HG03139 (cell line): ENCODE data around the gene ATP5PF.
"Not testable (repeated sequence)": the region's sequence is repeated elsewhere in the genome, so short reads cannot be mapped to it uniquely, and the experiment has no call there.

ENCODE experiments used
- ATAC-seq: cut with Tn5 transposase; IDR thresholded peaks from one replicate; pipeline ENCODE4 v1.9.1; 2021; ENCODE audit not compliant: unreplicated experiment

The ATP5PF gene

GRCh38 chr21:25732091-25732760, 2.5 kb downstream of the ATP5PF start:
- ATAC-seq = no peak

- no peak for ATAC-seq
These were observed 12.1 kb downstream of the ATP5PF start for GRCh38 chr21:25722631-25723030.

GRCh38 chr21:25721987-25722386, 12.7 kb downstream of the ATP5PF start:
- no peak for ATAC-seq

- no peak for ATAC-seq
These were observed 17.1 kb downstream of the ATP5PF start for GRCh38 chr21:25717491-25718147.

GRCh38 chr21:25714066-25714465, 20.6 kb downstream of the ATP5PF start:
- ATAC-seq = not testable (repeated sequence)

GRCh38 chr21:25710550-25710949, 24.2 kb downstream of the ATP5PF start:
- no peak for ATAC-seq

GRCh38 chr21:25709684-25710265, 24.9 kb downstream of the ATP5PF start:
- ATAC-seq = no peak

- ATAC-seq = no peak
These were observed 26.1 kb downstream of the ATP5PF start for GRCh38 chr21:25708467-25709065.

- ATAC-seq = no peak
These were observed 33.2 kb downstream of the ATP5PF start for GRCh38 chr21:25701529-25701928.

GRCh38 chr21:25700741-25701140, 34.0 kb downstream of the ATP5PF start:
- no peak for ATAC-seq

- ATAC-seq = not testable (repeated sequence)
These were observed 39.2 kb downstream of the ATP5PF start for GRCh38 chr21:25695461-25695860.

GRCh38 chr21:25691976-25692375, 42.7 kb downstream of the ATP5PF start:
- ATAC-seq = no peak

- no peak for ATAC-seq
These were observed 45.5 kb downstream of the ATP5PF start for GRCh38 chr21:25689226-25689625.

- ATAC-seq = no peak
These were observed 46.2 kb downstream of the ATP5PF start for GRCh38 chr21:25688275-25689155.

GRCh38 chr21:25687787-25688186, 46.9 kb downstream of the ATP5PF start:
- ATAC-seq = no peak

- no peak for ATAC-seq
These were observed 52.3 kb downstream of the ATP5PF start for GRCh38 chr21:25682382-25682781.

- no peak for ATAC-seq
These were observed 58.3 kb downstream of the ATP5PF start for GRCh38 chr21:25676451-25676850.
